Tibial artery (tissue), 4 donors: ENCODE results near the gene ADAMTS5.

Experiments used
- DNase-seq, 2 donors: peaks; one replicate each; pipeline ENCODE4 v3.0.0-alpha.2; 2019
- H3K27ac ChIP-seq, 2 donors: fragments of 200-600 bp; sonication (generic) in 1 of 2; 1 replicate in 1 of 2; 2 replicates in 1 of 2; pipeline ENCODE4 v1.5.1; 2018 to 2019; ENCODE audit warnings: mild to moderate bottlenecking in 1 of 2
- H3K27me3 ChIP-seq, 2 donors: fragments of 200-600 bp; sonication (generic) in 1 of 2; one replicate each; pipeline versions ENCODE4 v1.5.1 to v1.6.0; 2016 to 2019
- H3K36me3 ChIP-seq, 3 donors: fragments of 200-600 bp; sonication (generic) in 2 of 3; one replicate each; pipeline ENCODE4 v1.5.1; 2016 to 2019; ENCODE audit warnings: mild to moderate bottlenecking in 2 of 3
- H3K4me1 ChIP-seq, 4 donors: fragments of 200-600 bp; sonication (generic) in 2 of 4; 1 replicate in 3 of 4; 2 replicates in 1 of 4; pipeline ENCODE4 v1.5.1; 2016 to 2019
- H3K4me3 ChIP-seq, 2 donors: fragments of 200-600 bp; sonication (generic) in 1 of 2; 1 replicate in 1 of 2; 2 replicates in 1 of 2; pipeline ENCODE4 v1.5.1; 2018 to 2019; ENCODE audit warnings: mild to moderate bottlenecking in 2 of 2
- H3K9me3 ChIP-seq, 3 donors: fragments of 200-600 bp; sonication (generic) in 1 of 3; one replicate each; pipeline ENCODE4 v1.5.1; 2016 to 2019
- CTCF ChIP-seq, 2 experiments: fragments of 200-600 bp in 1 of 2; fragments of 450-650 bp in 1 of 2; IDR thresholded peaks; one replicate each; pipeline ENCODE4 v1.5.1; 2017 to 2019; ENCODE audit warnings: antibody characterized with exemption in 2 of 2, mild to moderate bottlenecking in 1 of 2, moderate library complexity in 1 of 2
- intact Hi-C: fragments of 100-400 bp; cut with DNase I; formaldehyde crosslinking; loops from one replicate; pipeline ENCODE4 v1.15.0; 2023; ENCODE audit warnings: low total_unique reads

Gene ADAMTS5

GRCh38 chr21:26939601-26940111 lies 27.2 kb downstream of the ADAMTS5 start:
- Histone ChIP-seq H3K4me3 (no peak overlapping the region), H3K27ac (no peak overlapping the region), H3K36me3 (peaks cover 0 to under 1% (median 0%) of the 10 kb centered on the region in 3 donors), H3K9me3 (no peaks in the 10 kb centered on the region), H3K27me3 (no peaks in the 10 kb centered on the region), H3K4me1 (peaks cover 0 to 13% (median 0%) of the 10 kb centered on the region in 4 donors)
- TF ChIP-seq CTCF (IDR thresholded peaks at IDR 0.05) = no peak
- intact Hi-C loops = no loop called here
- DNase-seq = no peak

- Histone ChIP-seq H3K9me3 (no peaks in the 10 kb centered on the region), H3K27ac (no peak overlapping the region), H3K4me1 (peaks cover 0 to 11% (median 0%) of the 10 kb centered on the region in 4 donors), H3K27me3 (no peaks in the 10 kb centered on the region), H3K4me3 (no peak overlapping the region), H3K36me3 (peaks cover 0 to 28% (median 0%) of the 10 kb centered on the region in 3 donors)
- no peak for DNase-seq
- intact Hi-C loops = no loop called here
- TF ChIP-seq CTCF (IDR thresholded peaks at IDR 0.05) = no peak
Observed at GRCh38 chr21:26936641-26937040, 30.2 kb downstream of the ADAMTS5 start.

- Histone ChIP-seq H3K9me3 (no peaks in the 10 kb centered on the region), H3K36me3 (peaks cover 0 to 33% (median 6%) of the 10 kb centered on the region in 3 donors), H3K27me3 (no peaks in the 10 kb centered on the region), H3K27ac (no peak overlapping the region), H3K4me3 (no peak overlapping the region), H3K4me1 (peaks cover 0 to 6% (median 0%) of the 10 kb centered on the region in 4 donors)
- intact Hi-C loops = no loop called here
- no peak for TF ChIP-seq CTCF (IDR thresholded peaks at IDR 0.05)
- DNase-seq = no peak
Observed at GRCh38 chr21:26935977-26936376, 30.9 kb downstream of the ADAMTS5 start.

- intact Hi-C loops = no loop called here
- Histone ChIP-seq H3K36me3 (peaks cover 6 to 46% (median 7%) of the 10 kb centered on the region in 3 donors), H3K27me3 (no peaks in the 10 kb centered on the region), H3K9me3 (no peaks in the 10 kb centered on the region), H3K4me1 (no peaks in the 10 kb centered on the region), H3K27ac (no peak overlapping the region), H3K4me3 (no peak overlapping the region)
- TF ChIP-seq CTCF (IDR thresholded peaks at IDR 0.05) = no peak
- DNase-seq = no peak
Observed at GRCh38 chr21:26934383-26934782, 32.5 kb downstream of the ADAMTS5 start.

- no peak overlapping the region for H3K27ac ChIP-seq
- no peaks in the 10 kb centered on the region for H3K4me1 ChIP-seq
- intact Hi-C loops = no loop called here
- no peaks in the 10 kb centered on the region for H3K27me3 ChIP-seq
- H3K36me3 ChIP-seq = peaks cover 7 to 52% (median 7%) of the 10 kb centered on the region in 3 donors
- no peak for DNase-seq
- TF ChIP-seq CTCF (IDR thresholded peaks at IDR 0.05) = no peak
- no peak overlapping the region for H3K4me3 ChIP-seq
- no peaks in the 10 kb centered on the region for H3K9me3 ChIP-seq
Observed at GRCh38 chr21:26933448-26933847, 33.4 kb downstream of the ADAMTS5 start.

GRCh38 chr21:26925636-26926035 lies 41.3 kb downstream of the ADAMTS5 start:
- no peak for DNase-seq
- no peaks in the 10 kb centered on the region for H3K4me1 ChIP-seq
- H3K27ac ChIP-seq = no peak overlapping the region
- H3K4me3 ChIP-seq = no peak overlapping the region
- intact Hi-C loops = no loop called here
- H3K36me3 ChIP-seq = peaks cover 12 to 39% (median 19%) of the 10 kb centered on the region in 3 donors
- H3K27me3 ChIP-seq = no peaks in the 10 kb centered on the region
- TF ChIP-seq CTCF (IDR thresholded peaks at IDR 0.05) = no peak
- H3K9me3 ChIP-seq = no peaks in the 10 kb centered on the region
